Panc1 (cell line): ENCODE measurements around the gene TSC22D1. TPM values are rescaled to one million over a fixed set of nuclear protein-coding genes. Genes with fewer than 3 reads are reported as not detected.

Experiments used
- ATAC-seq: fragments of 200-7000 bp; cut with Tn5 transposase; 2 replicates; pipeline ENCODE4 v1.9.1; 2020; ENCODE audit warnings: mild to moderate bottlenecking, moderate library complexity
- BruUV-seq: library from RNA; stranded (reverse); fragments of 400-500 nt; replicated peaks from 2 replicates; lab custom pipeline; 2021; lab: Mats Ljungman, UMichigan
- CTCF ChIA-PET: fragments of 300-600 bp; sonication (Branson Sonifier 250); formaldehyde crosslinking; loops from one replicate; lab custom pipeline; 2022; ENCODE audit warnings: antibody characterized with exemption; lab: Charles Lee
- POLR2A ChIA-PET: fragments of 300-600 bp; sonication (Branson Sonifier 250); formaldehyde crosslinking; loops from one replicate; lab custom pipeline; 2022; ENCODE audit warnings: antibody characterized with exemption; lab: Charles Lee
- DNase-seq: peaks from one replicate; pipeline ENCODE4 v3.0.0-alpha.2; 2010; ENCODE audit warnings: low read depth, low spot score
- H3K27ac ChIP-seq: 2 replicates; pipeline ENCODE4 v1.5.1; 2011; ENCODE audit warnings: mild to moderate bottlenecking, low read length, inconsistent platforms
- H3K27me3 ChIP-seq: fragments of 200-500 bp; sonication (Bioruptor generic); 2 replicates; pipeline ENCODE4 v1.6.0; 2014; ENCODE audit warnings: low read length, inconsistent platforms; ENCODE audit not compliant: control insufficient read depth, insufficient read depth
- H3K36me3 ChIP-seq: fragments of 200-500 bp; sonication (Bioruptor generic); 2 replicates; pipeline ENCODE4 v1.5.1; 2014; ENCODE audit warnings: inconsistent platforms, mild to moderate bottlenecking, low read length, moderate library complexity; ENCODE audit not compliant: control insufficient read depth, insufficient read depth
- H3K4me1 ChIP-seq: 2 replicates; pipeline ENCODE4 v1.5.1; 2011; ENCODE audit warnings: inconsistent platforms, mild to moderate bottlenecking, low read length, moderate library complexity; ENCODE audit not compliant: control insufficient read depth, insufficient read depth
- H3K4me3 ChIP-seq, 2 experiments: 2 replicates each; pipeline ENCODE4 v1.5.1; 2011 to 2012; ENCODE audit warnings: low read depth in 2 of 2, low read length in 2 of 2, mild to moderate bottlenecking in 2 of 2, inconsistent platforms in 1 of 2, moderate library complexity in 1 of 2
- H3K9me3 ChIP-seq: fragments of 200-500 bp; sonication (Bioruptor generic); 2 replicates; pipeline ENCODE4 v1.5.1; 2014; ENCODE audit warnings: low read depth, mild to moderate bottlenecking, inconsistent platforms, low read length, moderate library complexity; ENCODE audit not compliant: control insufficient read depth, insufficient read depth
- CTCF ChIP-seq: fragments of 450-650 bp; IDR thresholded peaks from 2 replicates; pipeline ENCODE4 v1.5.1; 2017; ENCODE audit warnings: mild to moderate bottlenecking
- POLR2AphosphoS5 ChIP-seq: IDR thresholded peaks from 2 replicates; pipeline ENCODE4 v1.6.1; 2012; ENCODE audit warnings: mild to moderate bottlenecking, low read depth, low read length, moderate library complexity
- REST ChIP-seq, 2 experiments: IDR thresholded peaks; 2 replicates each; pipeline ENCODE4 v1.6.1; 2011 to 2012; ENCODE audit warnings: low read depth in 2 of 2, control low read depth in 1 of 2, low read length in 1 of 2, mild to moderate bottlenecking in 1 of 2, moderate library complexity in 1 of 2; ENCODE audit not compliant: insufficient read depth in 1 of 2
- SIN3A ChIP-seq: IDR thresholded peaks from 2 replicates; pipeline ENCODE4 v1.6.1; 2012; ENCODE audit warnings: low read depth, mild to moderate bottlenecking, low read length, moderate library complexity, borderline replicate concordance; ENCODE audit not compliant: insufficient read depth
- TCF7L2 ChIP-seq: IDR thresholded peaks from 2 replicates; pipeline ENCODE4 v1.6.1; 2011; ENCODE audit warnings: mild to moderate bottlenecking, low read depth, low read length, inconsistent platforms
- in situ Hi-C: cut with HindIII; loops from 2 replicates; pipeline ENCODE4 v1.10.0; 2016; ENCODE audit warnings: low sequenced_read_pairs, low pct_unique_long_range_greater_than_20kb
- intact Hi-C: fragments of 100-400 bp; cut with micrococcal nuclease; formaldehyde crosslinking; loops from one replicate; pipeline ENCODE4 v1.10.0; 2022; ENCODE audit not compliant: unreplicated experiment
- total RNA-seq: library from RNA; stranded (reverse); gene quantifications from one replicate; pipeline ENCODE4 v1.2.1, GENCODE V29; 2021; ENCODE audit not compliant: unreplicated experiment

The TSC22D1 gene
- total RNA-seq, 1 experiment from 2014 or later, result 31.8 TPM

GRCh38 chr13:44410328-44410859, 165.7 kb downstream of the TSC22D1 start:
- ChIA-PET POLR2A (no interaction called here), CTCF (no interaction called here)
- Histone ChIP-seq H3K4me1 (no peaks in the 10 kb centered on the region), H3K27ac (no peak overlapping the region), H3K9me3 (no peaks in the 10 kb centered on the region), H3K4me3 (no peak overlapping the region), H3K27me3 (no peaks in the 10 kb centered on the region), H3K36me3 (no peaks in the 10 kb centered on the region)
- intact Hi-C loops, result no loop called here
- in situ Hi-C loops, result no loop called here
- DNase-seq (no peak), ATAC-seq (no peak)
- TF ChIP-seq POLR2AphosphoS5 (no peak), CTCF (no peak), REST (IDR thresholded peaks at IDR 0.05; ENCODE audit: insufficient read depth in 1 of 2, low read depth in 2 of 2, low read length in 1 of 2) (no peak), SIN3A (no peak), TCF7L2 (no peak)
- BruUV-seq, result no TSS peak

- BruUV-seq, result no TSS peak
- DNase-seq (no peak), ATAC-seq (no peak)
- Histone ChIP-seq H3K4me1 (no peaks in the 10 kb centered on the region), H3K4me3 (no peak overlapping the region), H3K27ac (no peak overlapping the region), H3K36me3 (no peaks in the 10 kb centered on the region), H3K27me3 (no peaks in the 10 kb centered on the region), H3K9me3 (no peaks in the 10 kb centered on the region)
- in situ Hi-C loops (no loop called here), intact Hi-C loops (no loop called here)
- ChIA-PET CTCF (no interaction called here), POLR2A (no interaction called here)
- TF ChIP-seq REST (IDR thresholded peaks at IDR 0.05; ENCODE audit: insufficient read depth in 1 of 2, low read depth in 2 of 2, low read length in 1 of 2) (no peak), CTCF (no peak), SIN3A (no peak), TCF7L2 (no peak), POLR2AphosphoS5 (no peak)
Measured at GRCh38 chr13:44409595-44409994, 166.5 kb downstream of the TSC22D1 start.
